Stimulated activated naive CD4-positive, alpha-beta T cell treated with Interleukin-2 at 50 U/mL for 16 hours (primary cell): ENCODE measurements around the gene ZNF524.
A peak's percentile ranks its signal among the peaks of the same experiment; 100 is the strongest.

ENCODE experiments used
- DNase-seq: peaks from one replicate; lab custom pipeline; 2025; lab: John Stamatoyannopoulos, UW

Gene ZNF524

GRCh38 chr19:55602104-55603001, 2.3 kb downstream of the ZNF524 start:
- no peak for DNase-seq

- DNase-seq, result no peak
These were observed 3.0 kb downstream of the ZNF524 start for GRCh38 chr19:55603115-55603514.

- no peak for DNase-seq
These were observed 3.6 kb downstream of the ZNF524 start for GRCh38 chr19:55603581-55604292.

- peak; percentile 99 for DNase-seq
These were observed 5.1 kb downstream of the ZNF524 start for GRCh38 chr19:55605207-55605636.

- peak; percentile 65 for DNase-seq
These were observed 5.8 kb downstream of the ZNF524 start, which contains the start of gene ZNF865 for GRCh38 chr19:55605637-55606470. ZNF865 (plus strand) TSS chr19:55605647; CDS start chr19:55613619, 7,972 bp downstream.

GRCh38 chr19:55606471-55606787, 6.3 kb downstream of the ZNF524 start:
- DNase-seq, result no peak

GRCh38 chr19:55606817-55607216, 6.7 kb downstream of the ZNF524 start:
- DNase-seq, result no peak

GRCh38 chr19:55609326-55609725, 9.2 kb downstream of the ZNF524 start:
- DNase-seq, result no peak

- no peak for DNase-seq
These were observed 11.4 kb downstream of the ZNF524 start for GRCh38 chr19:55611300-55611982.

GRCh38 chr19:55611983-55612645, 12.0 kb downstream of the ZNF524 start:
- no peak for DNase-seq

GRCh38 chr19:55613396-55613795, 13.3 kb downstream of the ZNF524 start:
- DNase-seq, result no peak

GRCh38 chr19:55613930-55614710, 14.0 kb downstream of the ZNF524 start:
- no peak for DNase-seq

- no peak for DNase-seq
These were observed 14.8 kb downstream of the ZNF524 start for GRCh38 chr19:55614711-55615542.

- DNase-seq, result no peak
These were observed 15.7 kb downstream of the ZNF524 start for GRCh38 chr19:55615543-55616394.

GRCh38 chr19:55616395-55616875, 16.3 kb downstream of the ZNF524 start:
- no peak for DNase-seq

- no peak for DNase-seq
These were observed 17.3 kb downstream of the ZNF524 start for GRCh38 chr19:55617426-55617825.

GRCh38 chr19:55618426-55618825, 18.3 kb downstream of the ZNF524 start:
- DNase-seq, result no peak

GRCh38 chr19:55619286-55619685, 19.2 kb downstream of the ZNF524 start:
- DNase-seq, result no peak
